NOMO-1 (cell line): ENCODE measurements around the gene PANX1.
"Not testable (repeated sequence)": the region's sequence is repeated elsewhere in the genome, so short reads cannot be mapped to it uniquely, and the experiment has no call there.

Experiments
- DNase-seq, 2 experiments: peaks; one replicate each; lab custom pipeline; 2025; ENCODE audit not compliant: unreplicated experiment in 2 of 2; lab: John Stamatoyannopoulos, UW

Gene PANX1

DNA sequence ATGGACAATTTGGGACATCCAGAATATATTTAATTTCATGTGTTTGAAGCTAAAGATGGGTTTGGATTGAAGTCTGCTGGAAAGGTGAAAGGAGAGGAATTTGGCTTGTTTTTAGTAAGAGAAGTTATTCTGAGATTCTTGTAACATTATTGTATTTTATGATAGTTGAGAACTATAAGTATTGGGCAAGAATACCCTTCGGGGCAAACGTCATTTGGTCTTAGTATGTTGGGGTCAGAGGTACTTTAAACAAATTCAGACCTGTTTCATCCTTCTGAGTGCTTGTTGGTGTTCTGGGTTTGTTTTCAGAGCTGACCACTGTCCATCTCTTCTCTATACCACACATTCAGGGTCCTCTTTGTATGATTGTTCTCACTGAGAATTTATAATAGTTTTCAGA, 19.5 kb downstream of the PANX1 start:
- DNase-seq, result no peak

DNA sequence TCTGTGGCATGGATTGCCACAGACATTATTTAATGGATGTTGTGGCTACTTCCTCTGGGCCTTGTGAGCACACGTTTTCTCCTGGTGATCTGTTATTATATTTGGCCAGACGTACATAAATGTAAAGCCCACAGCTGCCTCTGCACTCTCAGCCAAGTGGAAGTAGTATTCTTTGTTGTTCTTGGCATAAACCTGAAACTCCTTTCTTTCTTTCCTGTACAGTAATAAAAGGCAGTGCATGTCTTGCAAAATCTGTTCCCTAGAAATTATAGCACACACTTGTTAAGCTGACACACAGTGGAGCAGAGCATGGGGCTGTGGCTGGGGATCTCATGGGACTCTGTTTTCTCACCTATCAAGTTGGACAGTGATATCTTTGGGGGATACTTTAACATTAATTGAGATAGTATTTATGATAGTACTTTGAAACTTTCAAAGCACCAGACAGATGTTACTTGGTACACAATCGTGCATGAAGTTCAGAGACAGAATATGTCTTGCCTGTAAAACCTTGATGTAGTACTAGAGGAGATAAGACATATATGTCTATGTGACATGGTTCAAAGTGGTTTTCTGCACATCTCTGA, 20.9 kb downstream of the PANX1 start:
- DNase-seq, result no peak

DNA sequence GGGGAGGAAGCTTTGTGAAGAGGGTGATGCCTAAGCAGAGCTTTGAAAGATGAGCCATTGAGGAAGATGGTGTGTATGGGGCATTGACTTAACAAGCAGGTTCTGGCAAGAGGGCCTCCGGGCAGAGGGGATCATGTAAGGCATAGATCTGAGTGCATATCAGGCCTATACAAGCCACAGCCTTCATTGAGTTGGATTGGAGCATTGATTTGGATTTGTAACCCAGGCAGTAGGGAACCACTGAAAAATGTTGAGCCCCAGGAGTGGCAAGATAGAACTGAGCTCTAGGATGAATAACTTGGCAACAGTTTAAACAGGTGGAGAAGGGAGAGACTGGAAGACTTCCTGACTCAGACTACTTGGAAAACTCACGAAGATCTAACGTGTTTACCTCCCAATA, 21.4 kb downstream of the PANX1 start:
- DNase-seq, result no peak

DNA sequence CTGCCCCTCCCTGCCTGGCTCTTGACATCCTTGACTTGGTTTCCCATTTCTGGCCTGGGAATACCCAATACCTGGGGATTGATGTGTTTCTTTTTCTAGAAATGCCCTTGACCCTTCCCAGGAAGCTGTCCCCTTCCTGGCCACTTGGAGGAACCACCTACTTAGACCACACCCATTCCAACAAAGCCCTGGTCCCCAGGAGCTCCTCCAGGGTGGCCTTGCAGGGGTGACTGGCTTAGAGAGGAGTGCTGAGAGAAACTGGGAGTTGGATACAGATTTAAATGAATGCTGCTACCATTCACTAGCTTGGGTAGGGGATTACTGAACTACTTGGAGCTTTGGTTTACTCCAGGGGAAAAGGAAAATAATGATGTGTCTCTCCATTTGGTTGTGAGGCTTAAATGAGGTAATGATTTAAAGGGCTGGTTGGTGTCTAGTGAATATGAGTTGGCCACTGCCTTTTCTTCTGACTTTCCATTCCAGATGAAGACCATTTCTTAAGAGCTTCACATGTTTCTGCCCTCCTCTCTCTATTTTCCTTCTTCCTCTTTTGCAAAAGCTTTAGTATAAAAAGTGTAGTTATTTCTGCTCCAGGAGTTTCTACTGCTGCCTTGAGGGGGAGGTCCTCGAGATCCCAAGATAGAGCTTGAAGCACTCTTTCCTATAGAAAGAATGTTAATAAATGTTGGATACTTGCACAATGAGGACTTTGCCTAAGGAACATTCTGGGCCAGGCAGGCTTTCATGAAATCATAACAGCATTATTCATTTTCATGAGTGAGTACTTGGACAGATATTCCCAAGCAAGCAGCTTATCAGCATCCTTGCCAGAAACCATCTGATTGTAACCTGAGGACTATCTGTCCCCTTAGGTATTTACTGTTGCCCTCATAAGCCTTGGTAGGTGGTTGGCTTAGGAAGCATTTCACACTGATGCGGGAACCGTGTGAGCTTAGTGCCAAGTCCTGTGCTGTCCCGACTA, 22.4 kb downstream of the PANX1 start:
- DNase-seq, result peak in 1 of 2 experiments; percentile 64

DNA sequence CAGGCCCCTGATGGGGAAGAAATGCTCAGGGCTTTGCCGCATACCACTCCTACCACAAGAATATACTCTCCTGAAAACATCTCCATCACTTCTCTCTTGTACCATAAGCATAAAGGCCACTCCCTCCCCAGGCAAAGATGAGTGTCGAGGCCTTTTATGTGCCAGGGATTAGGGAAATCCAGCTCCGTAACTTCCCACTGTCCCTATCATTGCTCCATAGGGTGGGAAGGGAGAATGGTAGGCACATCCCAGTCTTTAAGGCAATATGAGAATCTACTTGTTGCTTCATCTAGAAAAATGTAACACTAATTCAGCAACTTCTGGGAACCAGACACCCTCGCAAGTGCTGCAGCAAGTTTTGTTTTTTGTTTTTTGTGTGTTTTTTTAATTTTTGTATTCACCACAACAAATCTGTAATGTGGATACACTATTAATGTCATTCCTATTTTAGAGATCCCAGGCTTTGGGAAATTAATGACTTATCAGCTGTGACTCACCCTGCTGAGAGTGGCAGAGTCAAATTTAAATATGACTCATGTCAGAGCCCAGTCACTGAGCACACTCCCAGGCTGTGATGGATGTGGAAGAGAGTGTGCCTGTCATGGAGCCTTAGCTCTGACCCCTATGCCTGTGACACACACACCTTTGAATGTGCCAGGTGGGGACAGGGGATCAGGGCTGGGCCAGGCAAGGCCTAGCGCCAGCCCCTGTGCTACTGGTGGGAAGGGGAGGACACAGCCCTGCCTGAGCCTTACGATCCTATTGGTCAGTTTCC, 23.4 kb downstream of the PANX1 start:
- DNase-seq, result peak in 1 of 2 experiments; percentile 23

DNA sequence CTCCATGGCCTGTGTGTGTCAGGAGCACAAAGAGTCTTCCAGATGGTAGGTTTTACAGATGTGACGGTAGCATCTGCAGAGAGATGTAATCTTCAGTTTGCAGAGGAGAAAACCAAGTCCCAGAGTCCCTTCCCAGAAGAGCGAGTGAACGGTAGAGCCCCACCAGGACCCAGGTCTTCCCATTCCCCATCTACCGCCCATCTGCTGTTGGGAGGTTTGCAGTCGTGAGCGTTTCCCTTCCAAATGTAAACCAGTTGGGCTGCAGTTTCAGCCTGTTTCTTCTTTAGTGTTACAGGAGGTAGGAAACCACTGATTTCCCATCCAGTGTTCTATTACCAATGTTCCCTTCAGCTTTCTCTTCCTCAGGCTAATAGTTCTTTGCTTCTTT, 24.0 kb downstream of the PANX1 start:
- no peak for DNase-seq

DNA sequence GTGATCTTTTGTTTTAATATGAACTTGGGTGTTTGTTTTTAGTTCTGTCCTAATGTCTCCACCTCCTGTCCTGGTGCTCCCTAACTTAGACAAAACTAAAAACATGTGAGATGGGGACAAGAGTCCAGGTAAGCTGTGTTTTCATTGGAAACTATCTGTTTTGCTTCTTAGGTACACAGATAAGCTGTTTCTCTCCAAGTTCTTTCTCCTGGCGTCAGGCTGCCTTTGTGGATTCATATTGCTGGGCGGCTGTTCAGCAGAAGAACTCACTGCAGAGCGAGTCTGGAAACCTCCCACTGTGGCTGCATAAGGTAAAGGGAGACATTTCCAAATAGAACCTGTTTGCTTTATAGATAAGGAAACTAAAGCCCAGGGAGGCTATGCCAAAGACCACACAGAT, 24.7 kb downstream of the PANX1 start:
- DNase-seq, result no peak

DNA sequence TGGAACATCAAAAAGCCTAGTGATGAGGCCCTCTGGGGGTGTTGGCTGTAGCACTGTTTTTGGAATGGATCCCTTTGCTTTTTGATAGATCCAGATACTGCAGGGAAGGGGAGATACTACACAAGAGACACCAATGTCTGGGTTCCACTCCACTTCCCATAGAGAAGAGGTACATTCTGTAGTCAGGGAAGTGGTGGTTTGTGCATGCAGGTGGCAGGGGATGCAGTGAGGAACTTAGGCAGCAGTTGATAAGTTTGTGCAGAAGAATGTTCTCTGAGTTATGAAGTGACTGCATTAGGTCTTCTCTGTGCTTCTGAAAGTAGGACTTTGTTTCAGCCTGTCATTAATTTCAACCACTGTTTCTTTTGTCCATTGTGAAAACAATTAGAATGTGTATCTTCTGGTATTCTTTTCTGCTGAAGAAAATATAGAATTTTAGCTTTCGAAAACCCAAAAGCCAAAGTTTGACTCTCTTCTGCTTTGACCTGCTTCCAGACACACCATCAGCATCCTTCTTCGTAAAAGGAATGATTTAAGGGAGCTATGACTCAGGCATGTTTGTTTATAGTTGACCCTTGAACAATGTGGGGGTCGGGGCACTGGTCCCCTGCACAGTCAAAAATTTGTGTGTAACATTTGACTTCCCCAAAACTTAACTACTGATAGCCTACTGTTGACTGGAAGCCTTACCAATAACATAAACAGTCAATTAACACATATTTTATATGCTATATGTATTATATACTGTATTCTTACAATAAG, 25.6 kb downstream of the PANX1 start:
- no peak for DNase-seq

DNA sequence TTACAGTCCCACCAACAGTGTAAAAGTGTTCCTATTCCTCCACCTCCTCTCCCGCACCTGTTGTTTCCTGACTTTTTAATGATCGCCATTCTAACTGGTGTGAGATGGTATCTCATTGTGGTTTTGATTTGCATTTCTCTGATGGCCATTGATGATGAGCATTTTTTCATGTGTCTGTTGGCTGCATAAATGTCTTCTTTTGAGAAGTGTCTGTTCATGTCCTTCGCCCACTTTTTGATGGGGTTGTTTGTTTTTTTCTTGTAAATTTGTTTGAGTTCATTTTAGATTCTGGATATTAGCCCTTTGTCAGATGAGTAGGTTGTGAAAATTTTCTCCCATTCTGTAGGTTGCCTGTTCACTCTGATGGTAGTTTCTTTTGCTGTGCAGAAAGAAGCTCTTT, 28.7 kb downstream of the PANX1 start:
- not testable (repeated sequence) for DNase-seq

DNA sequence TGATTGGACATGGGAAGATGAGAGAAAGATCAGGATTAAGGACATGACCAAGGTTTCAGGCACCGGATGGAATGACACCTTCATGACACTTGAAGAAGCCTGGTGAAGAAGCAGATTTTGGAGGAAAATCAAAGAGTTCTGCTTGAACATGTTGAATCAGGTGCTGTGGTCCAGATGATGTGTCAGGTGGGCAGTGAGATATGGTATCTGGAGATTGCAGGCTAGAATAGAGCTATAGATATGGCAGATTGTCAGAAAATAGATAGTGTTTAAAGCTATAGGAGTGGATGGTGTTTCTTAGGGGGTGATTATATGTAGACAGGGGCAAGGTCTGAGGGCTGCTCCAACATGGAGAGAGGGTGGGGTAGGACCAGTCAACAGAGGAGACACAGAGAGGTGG, 40.2 kb downstream of the PANX1 start:
- no peak for DNase-seq

DNA sequence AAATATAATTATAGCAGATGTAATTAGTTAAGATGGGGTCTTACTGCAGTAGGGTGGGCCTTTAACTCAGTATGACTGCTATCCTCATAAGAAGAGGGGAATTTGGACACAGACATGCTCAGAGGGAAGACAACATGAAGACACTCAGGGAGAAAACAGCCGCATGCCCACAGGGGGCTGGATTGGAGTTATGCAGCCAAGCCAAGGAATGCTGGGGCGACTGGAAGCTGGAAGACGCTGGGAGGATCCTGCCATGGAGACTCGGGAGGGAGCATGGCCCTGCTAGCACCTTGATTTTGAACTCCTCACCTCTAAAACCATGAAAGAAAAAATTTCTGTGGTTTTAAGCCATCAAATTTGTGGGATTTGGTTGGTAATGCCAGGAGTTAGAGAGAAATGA, 40.9 kb downstream of the PANX1 start:
- DNase-seq, result no peak

DNA sequence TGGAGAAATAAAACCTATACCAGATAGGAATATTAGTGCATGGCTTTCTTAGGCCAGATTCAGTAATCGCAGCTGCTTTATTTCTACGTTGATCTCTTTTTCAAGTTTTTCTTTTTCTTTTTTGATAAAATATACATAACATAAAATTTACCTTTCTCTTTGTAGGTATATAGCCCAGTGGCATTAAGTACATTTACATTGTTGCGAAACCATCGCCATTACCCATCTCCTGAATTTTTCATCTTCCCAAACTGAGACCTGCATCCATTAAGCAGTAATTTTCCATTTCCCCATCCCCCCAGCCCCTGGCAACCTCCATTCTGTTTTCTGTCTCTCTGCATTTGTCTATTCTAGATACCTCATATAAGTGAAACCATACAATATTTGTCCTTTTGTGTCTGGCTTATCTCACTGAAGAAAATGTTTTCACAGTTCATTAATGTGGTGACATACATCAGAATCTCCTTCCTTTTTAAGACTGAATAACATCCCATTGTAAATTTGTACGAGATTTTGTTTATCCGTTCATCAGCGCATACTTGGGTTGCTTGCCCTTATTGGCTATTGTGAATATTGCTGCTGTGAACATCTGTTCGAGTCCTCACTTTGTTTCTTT, 41.4 kb downstream of the PANX1 start:
- no peak for DNase-seq

DNA sequence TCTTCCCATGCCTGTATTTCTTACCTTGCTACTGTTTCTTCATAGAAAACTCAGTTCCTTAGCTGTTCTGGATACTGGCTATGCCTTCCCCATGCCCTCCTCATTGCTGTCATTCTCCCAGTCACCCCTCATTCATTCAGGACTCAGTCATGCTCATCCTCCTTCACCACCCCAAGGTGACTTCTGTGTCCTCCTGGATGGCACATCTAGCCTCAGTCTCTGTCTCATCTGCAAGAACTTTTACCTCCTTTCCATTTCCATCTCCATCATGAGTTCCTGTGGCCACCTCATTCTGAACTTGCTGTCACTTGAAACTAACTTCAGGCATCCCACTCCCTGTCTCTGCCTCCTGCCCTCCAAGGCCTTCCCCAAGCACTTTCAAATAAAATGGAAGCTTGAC, 42.3 kb downstream of the PANX1 start:
- DNase-seq, result no peak

DNA sequence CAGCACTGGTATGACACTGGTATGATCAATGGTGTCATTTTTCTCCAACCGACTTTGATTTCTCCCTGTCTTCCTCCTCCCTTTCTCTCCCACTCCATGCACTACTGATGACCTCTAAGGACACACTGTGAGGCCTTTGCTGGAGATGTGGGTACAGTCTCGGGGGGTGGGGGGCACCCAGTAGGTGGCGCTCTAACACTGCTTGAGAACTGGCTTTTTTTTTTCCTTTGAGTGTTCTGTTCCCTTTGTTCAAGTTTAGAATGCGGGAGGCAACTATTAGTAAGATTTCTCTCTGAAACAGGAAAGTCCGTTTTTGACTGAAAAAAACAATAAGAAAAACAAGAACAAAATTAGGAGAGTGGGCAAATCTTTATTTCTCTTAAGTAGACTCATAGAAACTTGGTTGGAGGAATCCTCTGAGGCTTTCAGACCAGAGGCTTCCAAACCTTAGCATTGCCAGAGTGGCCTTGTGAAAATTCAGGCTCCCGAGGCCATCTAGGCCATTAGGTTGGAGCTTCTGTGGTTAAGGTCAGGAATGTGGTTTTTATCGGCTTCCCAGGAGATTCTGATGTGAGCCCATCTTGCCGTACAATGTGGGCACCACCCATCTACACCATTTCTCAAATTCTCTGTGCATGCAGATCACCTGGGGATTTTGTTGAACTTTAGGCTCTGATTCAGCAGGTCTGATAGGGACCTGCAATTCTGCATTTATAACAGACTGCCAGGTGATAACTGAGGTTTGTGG, 43.2 kb downstream of the PANX1 start:
- peak in 1 of 2 experiments; percentile 5 for DNase-seq

DNA sequence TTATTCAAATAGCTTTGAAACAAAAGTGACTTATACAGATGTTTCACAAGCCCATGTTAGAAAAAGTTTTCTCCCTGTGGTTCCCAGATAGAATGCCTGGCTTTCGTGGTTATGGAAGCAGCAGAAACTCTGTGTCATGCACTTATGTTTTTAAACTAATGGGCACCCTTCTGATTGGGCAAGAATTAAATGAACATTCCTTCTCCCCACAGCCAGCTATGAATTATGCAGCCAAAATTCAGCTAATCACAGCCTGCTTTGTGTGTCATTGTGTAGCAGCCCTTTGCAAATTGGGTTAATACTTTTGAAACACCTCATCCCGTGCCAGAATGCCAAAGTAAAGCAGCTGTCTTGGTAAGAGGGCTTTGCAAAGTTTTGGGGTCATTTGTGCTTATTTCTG, 46.9 kb downstream of the PANX1 start:
- DNase-seq, result no peak

DNA sequence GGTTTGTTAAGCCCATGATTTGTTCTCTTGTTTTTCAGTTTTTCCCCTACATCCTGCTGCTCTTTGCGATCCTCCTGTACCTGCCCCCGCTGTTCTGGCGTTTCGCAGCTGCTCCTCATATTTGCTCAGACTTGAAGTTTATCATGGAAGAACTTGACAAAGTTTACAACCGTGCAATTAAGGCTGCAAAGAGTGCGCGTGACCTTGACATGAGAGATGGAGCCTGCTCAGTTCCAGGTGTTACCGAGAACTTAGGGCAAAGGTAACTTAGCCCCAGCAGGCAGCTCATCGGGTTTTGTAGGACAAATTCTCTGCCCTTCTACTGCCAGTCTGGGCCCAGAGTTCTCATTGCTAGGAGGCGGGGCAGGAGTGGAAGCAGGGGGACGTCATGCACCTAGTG, 49.7 kb downstream of the PANX1 start:
- no peak for DNase-seq

DNA sequence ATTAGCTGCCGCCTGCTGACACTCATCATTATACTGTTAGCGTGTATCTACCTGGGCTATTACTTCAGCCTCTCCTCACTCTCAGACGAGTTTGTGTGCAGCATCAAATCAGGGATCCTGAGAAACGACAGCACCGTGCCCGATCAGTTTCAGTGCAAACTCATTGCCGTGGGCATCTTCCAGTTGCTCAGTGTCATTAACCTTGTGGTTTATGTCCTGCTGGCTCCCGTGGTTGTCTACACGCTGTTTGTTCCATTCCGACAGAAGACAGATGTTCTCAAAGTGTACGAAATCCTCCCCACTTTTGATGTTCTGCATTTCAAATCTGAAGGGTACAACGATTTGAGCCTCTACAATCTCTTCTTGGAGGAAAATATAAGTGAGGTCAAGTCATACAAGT, 51.1 kb downstream of the PANX1 start:
- DNase-seq, result no peak

DNA sequence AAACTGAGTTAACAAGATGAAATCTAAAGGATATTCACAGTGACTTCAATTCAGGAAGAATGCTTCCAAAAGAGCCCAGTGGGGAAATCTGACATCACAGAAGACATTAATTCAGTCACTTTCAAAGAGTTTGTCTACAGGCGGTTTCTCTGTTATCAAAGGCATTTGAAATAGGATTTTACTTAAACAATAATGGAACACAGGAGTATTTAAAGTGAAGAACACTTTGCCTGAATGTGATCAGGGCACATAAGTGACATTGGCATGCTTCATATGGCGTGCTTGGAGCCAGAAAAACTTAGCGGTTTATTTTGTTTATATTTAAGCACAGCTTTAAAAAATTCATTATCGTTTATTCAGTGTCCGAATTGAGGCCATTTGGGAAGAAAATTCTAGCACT, 52.9 kb downstream of the PANX1 start:
- DNase-seq, result no peak

DNA sequence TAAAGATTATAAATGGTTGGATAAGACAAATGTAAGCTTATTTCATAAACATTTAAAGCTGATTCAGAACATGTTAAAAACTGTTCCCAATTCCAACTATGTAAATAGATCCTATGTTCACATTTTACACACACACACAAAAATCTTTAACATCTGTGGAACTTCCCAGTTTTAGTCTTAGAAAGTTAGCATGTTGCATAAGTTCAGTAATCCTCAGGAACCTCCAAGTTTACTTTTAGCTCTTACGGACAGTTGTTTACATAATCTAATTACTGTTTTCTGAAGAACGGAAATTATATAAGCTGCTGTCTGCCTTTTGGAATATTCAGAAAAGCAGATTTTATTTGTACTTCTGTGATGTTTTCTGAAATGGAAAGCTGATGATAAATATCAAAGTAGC, 53.3 kb downstream of the PANX1 start:
- DNase-seq, result no peak
